ENCODE measurements around the gene TBX5. TPM values are rescaled to one million over a fixed set of nuclear protein-coding genes. Genes with fewer than 3 reads are reported as not detected.

The TBX5 gene
- total and polyA plus RNA-seq, 12 donors: 0.07 to 0.27 (median 0.14) TPM; not detected in 8

DNA sequence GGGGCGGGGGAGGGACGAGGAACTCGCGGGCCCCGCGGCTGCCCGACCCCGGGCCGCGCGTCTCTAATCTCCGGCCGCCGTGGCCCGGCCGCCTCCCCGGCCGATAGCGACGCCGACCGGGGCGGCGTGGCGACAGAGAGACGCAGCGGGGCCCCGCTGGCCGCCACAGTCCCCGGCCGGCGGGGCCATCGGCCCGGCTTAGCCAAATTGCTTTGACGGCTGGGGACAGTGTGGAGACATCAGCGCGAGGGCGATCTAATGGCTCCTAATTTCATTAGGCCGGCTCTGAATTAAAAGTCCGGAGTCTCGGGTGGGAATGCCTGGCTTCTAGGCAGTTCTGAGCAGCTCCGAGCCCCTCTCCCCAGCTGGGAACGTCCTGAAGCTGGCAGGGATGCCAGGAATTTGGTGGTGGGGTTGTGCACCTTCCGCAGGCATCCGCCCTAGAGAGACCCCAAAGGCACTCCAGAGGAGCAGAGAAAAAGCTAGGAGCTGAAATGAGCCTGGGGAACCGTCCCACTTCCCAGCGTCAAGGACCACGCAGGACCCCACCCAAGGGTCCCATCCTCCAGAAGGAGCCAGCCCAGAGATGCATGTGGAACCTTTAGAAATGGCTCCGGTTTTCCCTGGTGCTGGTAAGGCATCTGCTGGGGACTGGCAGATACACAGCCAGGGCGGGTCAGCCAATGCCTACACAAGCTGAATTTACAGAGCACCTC lies 9.6 kb downstream of the TBX5 start:
- no peak for DNase-seq
- Histone ChIP-seq H3K4me3 (no peak overlapping the region), H3K4me1 (replicated peaks in 1 of 2) (no peaks in the 10 kb centered on the region), H3K27ac (no peak overlapping the region), H3K36me3 (replicated peaks in 1 of 2) (no peaks in the 10 kb centered on the region), H3K27me3 (peaks cover 80% of the 10 kb centered on the region), H3K9me3 (replicated peaks in 1 of 3) (no peaks in the 10 kb centered on the region)
- intact Hi-C loops (cut with DNase I): no loop called here
- WGBS, 4 donors: 4 to 9% (median 5%) methylated on average over 17 to 50 of the region's 50 CpGs
- TF ChIP-seq, protein P1, sequence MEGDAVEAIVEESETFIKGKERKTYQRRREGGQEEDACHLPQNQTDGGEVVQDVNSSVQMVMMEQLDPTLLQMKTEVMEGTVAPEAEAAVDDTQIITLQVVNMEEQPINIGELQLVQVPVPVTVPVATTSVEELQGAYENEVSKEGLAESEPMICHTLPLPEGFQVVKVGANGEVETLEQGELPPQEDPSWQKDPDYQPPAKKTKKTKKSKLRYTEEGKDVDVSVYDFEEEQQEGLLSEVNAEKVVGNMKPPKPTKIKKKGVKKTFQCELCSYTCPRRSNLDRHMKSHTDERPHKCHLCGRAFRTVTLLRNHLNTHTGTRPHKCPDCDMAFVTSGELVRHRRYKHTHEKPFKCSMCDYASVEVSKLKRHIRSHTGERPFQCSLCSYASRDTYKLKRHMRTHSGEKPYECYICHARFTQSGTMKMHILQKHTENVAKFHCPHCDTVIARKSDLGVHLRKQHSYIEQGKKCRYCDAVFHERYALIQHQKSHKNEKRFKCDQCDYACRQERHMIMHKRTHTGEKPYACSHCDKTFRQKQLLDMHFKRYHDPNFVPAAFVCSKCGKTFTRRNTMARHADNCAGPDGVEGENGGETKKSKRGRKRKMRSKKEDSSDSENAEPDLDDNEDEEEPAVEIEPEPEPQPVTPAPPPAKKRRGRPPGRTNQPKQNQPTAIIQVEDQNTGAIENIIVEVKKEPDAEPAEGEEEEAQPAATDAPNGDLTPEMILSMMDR (IDR thresholded peaks at IDR 0.05): no peak
- TF ChIP-seq POLR2A (IDR thresholded peaks at IDR 0.05): no peak

DNA sequence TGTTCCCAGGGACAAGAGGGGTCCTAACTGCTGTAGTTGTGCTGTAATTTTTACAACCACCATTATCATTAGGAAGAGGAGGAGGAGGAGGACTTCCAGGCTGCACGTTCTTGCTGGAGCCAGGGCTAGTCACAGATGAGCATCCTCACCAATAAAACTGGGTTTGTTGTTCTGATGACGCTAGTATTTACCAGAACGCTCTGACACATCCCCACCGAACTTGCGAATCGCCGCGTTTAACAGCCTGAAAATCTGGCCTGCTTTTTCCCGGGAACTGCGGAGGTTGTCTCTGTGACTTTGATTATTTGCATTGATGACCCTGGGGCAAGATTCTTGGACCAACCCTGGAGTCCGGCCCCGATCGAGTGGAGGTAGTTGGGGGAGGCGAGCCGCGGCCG lies 10.2 kb downstream of the TBX5 start:
- no peak for DNase-seq
- no peaks in the 10 kb centered on the region for H3K36me3 ChIP-seq (replicated peaks in 1 of 2)
- H3K4me3 ChIP-seq: no peak overlapping the region
- peaks cover 76% of the 10 kb centered on the region for H3K27me3 ChIP-seq
- WGBS, 4 donors: 5 to 9% (median 7%) methylated on average over 9 to 17 of the region's 17 CpGs
- H3K9me3 ChIP-seq (replicated peaks in 1 of 3): no peaks in the 10 kb centered on the region
- no peaks in the 10 kb centered on the region for H3K4me1 ChIP-seq (replicated peaks in 1 of 2)
- TF ChIP-seq, protein P1 (IDR thresholded peaks at IDR 0.05): no peak
- TF ChIP-seq POLR2A (IDR thresholded peaks at IDR 0.05): no peak
- intact Hi-C loops (cut with DNase I): no loop called here
- H3K27ac ChIP-seq: no peak overlapping the region

DNA sequence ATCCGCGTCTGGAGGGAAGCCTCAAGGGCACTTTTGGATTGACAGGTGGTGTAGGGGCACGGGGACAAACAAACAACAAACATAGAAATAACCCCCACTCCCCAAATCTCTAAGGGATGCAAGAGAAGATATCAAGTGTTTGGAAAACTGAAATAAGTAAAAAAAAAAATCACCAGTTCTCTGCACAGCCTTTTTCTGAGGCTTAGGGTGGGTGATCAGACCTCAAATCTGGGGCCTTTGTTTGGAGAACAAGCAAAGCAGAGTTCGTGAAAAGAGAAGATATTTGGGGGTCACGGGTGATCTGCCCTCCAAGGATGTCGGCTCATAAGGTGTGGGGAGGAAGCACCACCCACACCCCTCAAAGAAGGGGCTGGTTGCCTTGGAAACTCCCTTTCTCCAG lies 10.7 kb downstream of the TBX5 start:
- H3K27ac ChIP-seq: no peak overlapping the region
- 8 to 21% (median 10%) methylated on average over 6 of the region's 6 CpGs for WGBS, 4 donors
- intact Hi-C loops (cut with DNase I): no loop called here
- no peak for TF ChIP-seq POLR2A (IDR thresholded peaks at IDR 0.05)
- TF ChIP-seq, protein P1 (IDR thresholded peaks at IDR 0.05): no peak
- no peak for DNase-seq
- no peaks in the 10 kb centered on the region for H3K36me3 ChIP-seq (replicated peaks in 1 of 2)
- no peak overlapping the region for H3K4me3 ChIP-seq
- peaks cover 71% of the 10 kb centered on the region for H3K27me3 ChIP-seq
- H3K4me1 ChIP-seq (replicated peaks in 1 of 2): no peaks in the 10 kb centered on the region
- no peaks in the 10 kb centered on the region for H3K9me3 ChIP-seq (replicated peaks in 1 of 3)

DNA sequence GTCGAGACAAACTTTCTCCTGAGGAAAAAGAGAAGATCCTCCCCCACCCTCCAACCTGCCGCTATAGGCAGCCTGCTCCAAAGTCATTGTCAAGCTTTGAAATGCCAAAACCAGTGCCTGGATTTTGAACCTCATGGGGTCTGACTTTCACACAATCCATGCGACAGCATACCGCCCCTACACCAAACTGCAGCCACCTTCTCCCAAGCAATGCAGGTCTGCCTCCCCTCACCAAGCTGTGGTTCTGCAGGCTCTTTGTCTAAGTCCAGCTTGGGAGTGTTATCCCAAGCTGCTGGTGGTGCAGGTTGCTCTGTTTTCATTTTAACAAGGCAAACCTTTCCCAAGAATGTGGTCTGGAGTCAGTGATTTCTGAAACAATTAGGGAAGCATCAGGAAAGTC lies 12.4 kb downstream of the TBX5 start:
- WGBS, 4 donors: 29 to 43% (median 34%) methylated on average over 4 of the region's 4 CpGs
- Histone ChIP-seq H3K9me3 (replicated peaks in 1 of 3) (no peaks in the 10 kb centered on the region), H3K4me3 (no peak overlapping the region), H3K36me3 (replicated peaks in 1 of 2) (no peaks in the 10 kb centered on the region), H3K27me3 (peaks cover 54% of the 10 kb centered on the region), H3K4me1 (replicated peaks in 1 of 2) (no peaks in the 10 kb centered on the region), H3K27ac (no peak overlapping the region)
- no peak for DNase-seq
- intact Hi-C loops (cut with DNase I): no loop called here
- TF ChIP-seq POLR2A (IDR thresholded peaks at IDR 0.05): no peak
- TF ChIP-seq, protein P1 (IDR thresholded peaks at IDR 0.05): no peak
